MCF 10A (cell line): ENCODE results near the gene IRAK1BP1. TPM values are rescaled to one million over a fixed set of nuclear protein-coding genes. Genes with fewer than 3 reads are reported as not detected.

ENCODE experiments used
- BruUV-seq: library from RNA; stranded (reverse); fragments of 400-500 nt; replicated peaks from 2 replicates; lab custom pipeline; 2021; lab: Mats Ljungman, UMichigan
- CTCF ChIA-PET: fragments of 300-600 bp; sonication (Branson Sonifier 250); formaldehyde crosslinking; extraction: SDS; loops from one replicate; lab custom pipeline; 2021; ENCODE audit warnings: antibody characterized with exemption, inconsistent platforms; lab: Yijun Ruan, JAX
- POLR2A ChIA-PET: fragments of 300-600, 350-650 bp; sonication (Branson Sonifier 250); formaldehyde crosslinking; extraction: SDS; loops from one replicate; lab custom pipeline; 2020; ENCODE audit warnings: antibody characterized with exemption, inconsistent platforms; lab: Yijun Ruan, JAX
- DNase-seq: peaks from one replicate; pipeline ENCODE4 v3.0.0-alpha.2; 2018; ENCODE audit not compliant: unreplicated experiment
- H3K27ac Mint-ChIP-seq: one replicate; pipeline ENCODE4 v1.8.0; 2022; ENCODE audit warnings: mild to moderate bottlenecking, low read depth, mixed read lengths; ENCODE audit not compliant: unreplicated experiment
- H3K27me3 Mint-ChIP-seq: one replicate; pipeline ENCODE4 v1.8.0; 2022; ENCODE audit warnings: mixed read lengths; ENCODE audit not compliant: insufficient read depth, unreplicated experiment
- H3K36me3 Mint-ChIP-seq: one replicate; pipeline ENCODE4 v1.8.0; 2022; ENCODE audit warnings: mild to moderate bottlenecking, moderate library complexity, mixed read lengths; ENCODE audit not compliant: insufficient read depth, unreplicated experiment
- H3K4me1 Mint-ChIP-seq: one replicate; pipeline ENCODE4 v1.8.0; 2022; ENCODE audit warnings: mixed read lengths; ENCODE audit not compliant: insufficient read depth, unreplicated experiment
- H3K4me3 Mint-ChIP-seq: one replicate; pipeline ENCODE4 v1.8.0; 2022; ENCODE audit warnings: mild to moderate bottlenecking, moderate library complexity, mixed read lengths; ENCODE audit not compliant: unreplicated experiment
- H3K9me3 Mint-ChIP-seq: one replicate; pipeline ENCODE4 v1.8.0; 2022; ENCODE audit warnings: mixed read lengths; ENCODE audit not compliant: unreplicated experiment
- CTCF ChIP-seq: fragments of 200-600 bp; IDR thresholded peaks from one replicate; pipeline ENCODE4 v1.8.0; 2022; ENCODE audit warnings: antibody characterized with exemption, mild to moderate bottlenecking; ENCODE audit not compliant: unreplicated experiment
- intact Hi-C: fragments of 100-400 bp; cut with micrococcal nuclease; formaldehyde crosslinking; loops from 2 replicates; pipeline ENCODE4 v1.14.1; 2022
- total RNA-seq: library from RNA; stranded (reverse); gene quantifications from 2 replicates; pipeline ENCODE4 v1.2.3, GENCODE V29; 2022

IRAK1BP1 gene
- total RNA-seq, 1 experiment from 2014 or later, result 6.6 TPM

- POLR2A ChIA-PET, result no interaction called here
These were observed 58.0 kb downstream of the IRAK1BP1 start for GRCh38 chr6:78925317-78925716.

GRCh38 chr6:78935553-78935952 lies 68.2 kb downstream of the IRAK1BP1 start:
- Mint-ChIP-seq H3K9me3 (no peaks in the 10 kb centered on the region), H3K4me3 (no peak overlapping the region), H3K36me3 (peaks cover 42% of the 10 kb centered on the region), H3K4me1 (no peaks in the 10 kb centered on the region), H3K27ac (no peak overlapping the region), H3K27me3 (no peaks in the 10 kb centered on the region)
- ChIA-PET CTCF (no interaction called here), POLR2A (no interaction called here)
- intact Hi-C loops, result no loop called here
- BruUV-seq, result no TSS peak
- TF ChIP-seq CTCF, result no peak
- DNase-seq, result no peak

More at GRCh38 chr6:78925317-78925716, 58.0 kb downstream of the IRAK1BP1 start:
- no peak overlapping the region for H3K4me3 Mint-ChIP-seq
- no peaks in the 10 kb centered on the region for H3K36me3 Mint-ChIP-seq
- H3K4me1 Mint-ChIP-seq, result no peaks in the 10 kb centered on the region
- CTCF ChIA-PET, result no interaction called here
- no peak overlapping the region for H3K27ac Mint-ChIP-seq
- no peak for TF ChIP-seq CTCF
- H3K27me3 Mint-ChIP-seq, result no peaks in the 10 kb centered on the region
- BruUV-seq, result no TSS peak
- no peak for DNase-seq
- H3K9me3 Mint-ChIP-seq, result peaks cover 35% of the 10 kb centered on the region
- intact Hi-C loops, result no loop called here

GRCh38 chr6:78936515-78936914 lies 69.2 kb downstream of the IRAK1BP1 start:
- Mint-ChIP-seq H3K36me3 (peaks cover 52% of the 10 kb centered on the region), H3K4me3 (no peak overlapping the region), H3K9me3 (no peaks in the 10 kb centered on the region), H3K4me1 (no peaks in the 10 kb centered on the region), H3K27ac (no peak overlapping the region), H3K27me3 (no peaks in the 10 kb centered on the region)
- intact Hi-C loops, result no loop called here
- no peak for TF ChIP-seq CTCF
- POLR2A ChIA-PET, result interaction anchor here (0.6 kb wide), 1 partner anchor 73 kb away, joined by 3 read pairs; no protein-coding TSS in a partner anchor
- CTCF ChIA-PET, result interaction anchor here (0.5 kb wide), 1 partner anchor 39 kb away, joined by 3 read pairs; no protein-coding TSS in a partner anchor
- no peak for DNase-seq
- no TSS peak for BruUV-seq

- Mint-ChIP-seq H3K9me3 (no peaks in the 10 kb centered on the region), H3K27me3 (no peaks in the 10 kb centered on the region), H3K4me1 (peaks cover 5% of the 10 kb centered on the region), H3K27ac (no peak overlapping the region), H3K36me3 (peaks cover 85% of the 10 kb centered on the region), H3K4me3 (no peak overlapping the region)
- DNase-seq, result no peak
- no TSS peak for BruUV-seq
- POLR2A ChIA-PET, result no interaction called here
- TF ChIP-seq CTCF, result no peak
- intact Hi-C loops, result no loop called here
- CTCF ChIA-PET, result no interaction called here
These were observed 75.1 kb downstream of the IRAK1BP1 start for GRCh38 chr6:78942446-78942845.
